Endothelial cell of umbilical vein (primary cell): ENCODE data around the gene EYS. TPM values are rescaled to one million over a fixed set of nuclear protein-coding genes. Genes with fewer than 3 reads are reported as not detected.

Source experiments
- BruUV-seq: library from RNA; stranded (reverse); fragments of 400-500 nt; replicated peaks from 2 replicates; lab custom pipeline; 2021; lab: Mats Ljungman, UMichigan
- CTCF ChIA-PET: fragments of 300-600, 350-600 bp; sonication (Branson Sonifier 250); formaldehyde crosslinking; loops from one replicate; lab custom pipeline; 2021; ENCODE audit warnings: antibody characterized with exemption, inconsistent platforms; lab: Charles Lee
- POLR2A ChIA-PET: fragments of 300-600, 350-600 bp; sonication (Branson Sonifier 250); formaldehyde crosslinking; loops from one replicate; lab custom pipeline; 2021; ENCODE audit warnings: antibody characterized with exemption, inconsistent platforms; lab: Charles Lee
- DNase-seq: peaks from one replicate; pipeline ENCODE4 v3.0.0-alpha.2; 2011; ENCODE audit warnings: low read depth, low spot score
- FAIRE-seq: peaks from 2 replicates; lab custom pipeline; 2011; peaks lifted over from hg19 to GRCh38; lab: Jason Lieb, UNC
- H2AFZ ChIP-seq: 2 replicates; pipeline ENCODE4 v1.6.0; 2012; ENCODE audit warnings: low read depth, low read length, control low read depth, inconsistent platforms
- H3K27ac ChIP-seq: 2 replicates; pipeline ENCODE4 v1.5.1; 2011; ENCODE audit warnings: low read depth, mild to moderate bottlenecking, control low read depth, low read length, moderate library complexity; ENCODE audit not compliant: insufficient read depth
- H3K27me3 ChIP-seq, 2 experiments: 2 replicates each; pipeline versions ENCODE4 v1.6.0 to v1.6.1; 2011; ENCODE audit warnings: low read length in 2 of 2, mixed read lengths in 1 of 2; ENCODE audit not compliant: control insufficient read depth in 2 of 2, insufficient read depth in 2 of 2
- H3K36me3 ChIP-seq, 2 experiments: 2 replicates in 1 of 2; 3 replicates in 1 of 2; pipeline ENCODE4 v1.5.1; 2011; ENCODE audit warnings: low read length in 2 of 2, mild to moderate bottlenecking in 1 of 2, moderate library complexity in 1 of 2; ENCODE audit not compliant: control insufficient read depth in 2 of 2, insufficient read depth in 2 of 2; ENCODE audit errors: extremely low read depth in 1 of 2
- H3K4me1 ChIP-seq: 3 replicates; pipeline ENCODE4 v1.5.1; 2011; ENCODE audit warnings: mild to moderate bottlenecking, low read length; ENCODE audit not compliant: control insufficient read depth, insufficient read depth; ENCODE audit errors: extremely low read depth
- H3K4me2 ChIP-seq: 2 replicates; pipeline ENCODE4 v1.6.1; 2011; ENCODE audit warnings: low read length, control low read depth, mixed read lengths; ENCODE audit not compliant: insufficient read depth
- H3K4me3 ChIP-seq, 3 experiments: fragments of 200-600 bp in 1 of 3; sonication (generic), shearing (Covaris generic) in 1 of 3; replicated peaks in 1 of 3; 2 replicates each; pipeline ENCODE4 v1.5.1; 2011 to 2016; ENCODE audit warnings: control low read depth in 3 of 3, low read length in 3 of 3, mild to moderate bottlenecking in 2 of 3, inconsistent platforms in 1 of 3, low read depth in 1 of 3, moderate library complexity in 1 of 3; ENCODE audit not compliant: insufficient read depth in 1 of 3
- H3K79me2 ChIP-seq: 2 replicates; pipeline ENCODE4 v1.6.0; 2012; ENCODE audit warnings: low read length, inconsistent platforms; ENCODE audit not compliant: control insufficient read depth, insufficient read depth
- H3K9ac ChIP-seq: replicated peaks from 2 replicates; pipeline ENCODE3; 2011; ENCODE audit warnings: low read length, control low read depth; ENCODE audit not compliant: insufficient read depth; ENCODE audit errors: extremely low read depth
- H3K9me1 ChIP-seq: replicated peaks from 3 replicates; pipeline ENCODE4 v1.6.0; 2011; ENCODE audit warnings: mild to moderate bottlenecking, low read length; ENCODE audit not compliant: control insufficient read depth, insufficient read depth; ENCODE audit errors: extremely low read depth
- H3K9me3 ChIP-seq: replicated peaks from 2 replicates; pipeline ENCODE4 v1.5.1; 2012; ENCODE audit warnings: low read length, inconsistent platforms; ENCODE audit not compliant: control insufficient read depth, insufficient read depth
- H4K20me1 ChIP-seq: replicated peaks from 2 replicates; pipeline ENCODE3; 2011; ENCODE audit warnings: mild to moderate bottlenecking, low read length; ENCODE audit not compliant: control insufficient read depth, insufficient read depth; ENCODE audit errors: extremely low read depth
- CTCF ChIP-seq, 2 donors: IDR thresholded peaks; 1 replicate in 1 of 2; 2 replicates in 1 of 2; pipeline ENCODE4 v1.5.1; 2011; ENCODE audit warnings: low read length in 2 of 2, mild to moderate bottlenecking in 2 of 2, moderate library complexity in 2 of 2, control low read depth in 1 of 2, inconsistent platforms in 1 of 2, low read depth in 1 of 2; ENCODE audit not compliant: insufficient read depth in 1 of 2; ENCODE audit errors: extremely low read depth in 1 of 2
- EZH2 ChIP-seq: IDR thresholded peaks from 2 replicates; pipeline ENCODE4 v1.6.1; 2012; ENCODE audit warnings: borderline replicate concordance, low read depth, mild to moderate bottlenecking, moderate library complexity, low read length, inconsistent platforms; ENCODE audit not compliant: severe bottlenecking
- FOS ChIP-seq: IDR thresholded peaks from 2 replicates; pipeline ENCODE4 v1.6.1; 2011; ENCODE audit warnings: mild to moderate bottlenecking, low read length, moderate library complexity, borderline replicate concordance; ENCODE audit not compliant: insufficient read depth
- GATA2 ChIP-seq: IDR thresholded peaks from 2 replicates; pipeline ENCODE4 v1.7.0; 2011; ENCODE audit warnings: low read depth, mild to moderate bottlenecking, moderate library complexity, mixed read lengths, low read length; ENCODE audit not compliant: insufficient read length, insufficient read depth
- JUN ChIP-seq: IDR thresholded peaks from 2 replicates; pipeline ENCODE4 v1.6.1; 2011; ENCODE audit warnings: borderline replicate concordance, low read depth; ENCODE audit not compliant: insufficient read length, insufficient read depth
- MAX ChIP-seq: IDR thresholded peaks from 2 replicates; pipeline ENCODE4 v1.6.1; 2011; ENCODE audit not compliant: insufficient read depth, insufficient read length
- MYC ChIP-seq: IDR thresholded peaks from one replicate; pipeline ENCODE4 v1.6.1; 2011; ENCODE audit warnings: mild to moderate bottlenecking, low read depth, low read length
- POLR2A ChIP-seq: IDR thresholded peaks from 2 replicates; pipeline ENCODE4 v1.6.1; 2012; ENCODE audit warnings: low read depth, mild to moderate bottlenecking, control low read depth, low read length
- POLR2AphosphoS5 ChIP-seq: IDR thresholded peaks from 2 replicates; pipeline ENCODE4 v1.6.1; 2012; ENCODE audit warnings: low read depth, mild to moderate bottlenecking, control low read depth, low read length, moderate library complexity; ENCODE audit not compliant: insufficient read depth
- dilution Hi-C: fragments of 300-500 bp; cut with MboI; formaldehyde crosslinking; loops from one replicate; pipeline ENCODE4 v1.15.0; 2019; ENCODE audit warnings: low sequenced_read_pairs; ENCODE audit not compliant: extremely low pct_ligation_motif_present
- intact Hi-C: fragments of 100-400 bp; cut with micrococcal nuclease; formaldehyde crosslinking; loops from one replicate; pipeline ENCODE4 v1.10.0; 2022
- polyA plus RNA-seq, 4 experiments: library from polyadenylated mRNA; depleted of rRNA in 3 of 4; stranded (reverse) in 3 of 4; unstranded in 1 of 4; fragments of >200 nt; gene quantifications; 2 replicates each; pipeline versions ENCODE4 v1.2.1 to v1.2.3, GENCODE V29; 2011 to 2012; ENCODE audit warnings: missing spikeins in 1 of 4
- total RNA-seq: library from RNA; stranded (reverse); gene quantifications from 2 replicates; pipeline ENCODE4 v1.2.3, GENCODE V29; 2021

Gene EYS
- total and polyA plus RNA-seq, 2 donors (not counting 3 experiments of a cell fraction or from before 2014, with no cell fraction given), result 0.01 to 0.27 TPM

- FAIRE-seq (peak; percentile 4), DNase-seq (no peak)
- no TSS peak for BruUV-seq
- no peak overlapping the region for H2AFZ ChIP-seq
- H3K79me2 ChIP-seq, result no peaks in the 10 kb centered on the region
- dilution Hi-C loops (no loop called here), intact Hi-C loops (no loop called here)
- no peak overlapping the region for H3K4me2 ChIP-seq
- H3K4me1 ChIP-seq, result no peaks in the 10 kb centered on the region
- H3K27ac ChIP-seq, result no peak overlapping the region
- no peaks in the 10 kb centered on the region for H3K36me3 ChIP-seq
- H3K27me3 ChIP-seq, result no peaks in the 10 kb centered on the region
- H3K9me3 ChIP-seq, result no peaks in the 10 kb centered on the region
- TF ChIP-seq GATA2, result no peak
- no peak for TF ChIP-seq JUN
- CTCF ChIA-PET, result no interaction called here
- no peaks in the 10 kb centered on the region for H4K20me1 ChIP-seq
- no peak overlapping the region for H3K9ac ChIP-seq
- no peaks in the 10 kb centered on the region for H3K9me1 ChIP-seq
- POLR2A ChIA-PET, result no interaction called here
- no peak overlapping the region for H3K4me3 ChIP-seq
Measured at GRCh38 chr6:64988148-64988547, 718.9 kb downstream of the EYS start.

GRCh38 chr6:64987066-64987465 is 720.0 kb downstream of the EYS start:
- intact Hi-C loops (no loop called here), dilution Hi-C loops (no loop called here)
- Histone ChIP-seq H3K9ac (no peak overlapping the region), H4K20me1 (no peaks in the 10 kb centered on the region), H3K4me1 (no peaks in the 10 kb centered on the region), H2AFZ (no peak overlapping the region), H3K27me3 (no peaks in the 10 kb centered on the region), H3K4me3 (no peak overlapping the region), H3K9me3 (no peaks in the 10 kb centered on the region), H3K9me1 (no peaks in the 10 kb centered on the region), H3K27ac (no peak overlapping the region), H3K79me2 (no peaks in the 10 kb centered on the region), H3K36me3 (no peaks in the 10 kb centered on the region), H3K4me2 (no peak overlapping the region)
- FAIRE-seq (no peak), DNase-seq (no peak)
- CTCF ChIA-PET, result no interaction called here
- POLR2A ChIA-PET, result no interaction called here
- TF ChIP-seq MYC (no peak), JUN (no peak), CTCF (IDR thresholded peaks at IDR 0.05; ENCODE audit: extremely low read depth in 1 of 2, insufficient read depth in 1 of 2, low read depth in 1 of 2, low read length in 2 of 2) (no peak), GATA2 (no peak), POLR2A (no peak), EZH2 (no peak), POLR2AphosphoS5 (no peak), FOS (no peak), MAX (no peak)
- no TSS peak for BruUV-seq
